Stimulated activated CD8-positive, alpha-beta memory T cell treated with anti-CD3 and anti-CD28 coated beads, Interleukin-7, amount 100 ng/mL, for 1 hour (primary cell): ENCODE measurements around the gene SEC14L1.

Experiments
- DNase-seq, 2 donors: peaks; one replicate each; pipeline ENCODE4 v3.0.0-alpha.2; 2020; ENCODE audit warnings: low read depth in 2 of 2

Gene SEC14L1

DNA sequence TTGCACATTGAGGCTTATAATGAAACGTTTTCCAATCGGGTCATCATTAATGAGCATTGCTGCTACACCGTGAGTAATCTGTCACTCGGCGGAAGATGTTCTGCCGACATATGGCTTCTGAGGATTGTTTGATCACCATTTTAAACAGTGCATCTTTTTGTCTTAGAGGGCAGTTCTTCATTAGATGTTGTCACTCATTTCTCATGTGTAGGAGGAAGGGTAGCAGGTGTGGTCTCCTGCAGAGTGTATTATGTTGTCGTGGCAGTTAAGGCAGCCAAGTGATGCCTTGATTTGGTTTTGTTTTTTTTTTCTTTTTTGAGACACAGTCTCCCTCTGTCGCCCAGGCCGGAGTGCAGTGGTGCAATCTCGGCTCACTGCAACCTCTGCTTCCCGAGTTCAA is 50.5 kb downstream of the SEC14L1 start:
- no peak for DNase-seq

- no peak for DNase-seq
Measured at GRCh38 chr17:77193653-77194052, 52.9 kb downstream of the SEC14L1 start.

DNA sequence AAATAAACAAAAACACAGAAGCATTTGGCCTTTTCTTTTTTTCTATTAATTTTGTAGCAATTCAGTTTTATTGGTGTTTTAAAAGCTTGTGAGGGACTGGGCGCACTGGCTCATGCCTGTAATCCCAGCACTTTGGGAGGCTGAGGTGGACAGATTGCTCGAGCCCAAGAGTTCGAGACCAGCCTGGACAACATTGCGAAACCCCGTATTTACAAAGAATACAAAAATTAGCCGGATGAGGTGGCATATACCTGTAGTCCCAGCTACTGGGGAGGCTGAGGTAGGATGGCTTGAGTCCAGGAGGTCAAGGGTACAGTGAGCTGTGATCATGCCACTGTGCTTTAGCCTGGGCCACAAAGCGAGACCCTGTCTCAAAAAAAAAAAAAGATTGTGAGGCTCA is 53.4 kb downstream of the SEC14L1 start:
- DNase-seq, result no peak

GRCh38 chr17:77196251-77196650 is 55.5 kb downstream of the SEC14L1 start:
- DNase-seq, result no peak

- DNase-seq, result no peak
Measured at GRCh38 chr17:77197115-77197514, 56.3 kb downstream of the SEC14L1 start.

- DNase-seq, result no peak
Measured at GRCh38 chr17:77200711-77201110, 59.9 kb downstream of the SEC14L1 start.

GRCh38 chr17:77203436-77203835 is 62.7 kb downstream of the SEC14L1 start:
- no peak for DNase-seq

GRCh38 chr17:77203846-77204245 is 63.1 kb downstream of the SEC14L1 start:
- no peak for DNase-seq

GRCh38 chr17:77204536-77204935 is 63.8 kb downstream of the SEC14L1 start:
- DNase-seq, result no peak

DNA sequence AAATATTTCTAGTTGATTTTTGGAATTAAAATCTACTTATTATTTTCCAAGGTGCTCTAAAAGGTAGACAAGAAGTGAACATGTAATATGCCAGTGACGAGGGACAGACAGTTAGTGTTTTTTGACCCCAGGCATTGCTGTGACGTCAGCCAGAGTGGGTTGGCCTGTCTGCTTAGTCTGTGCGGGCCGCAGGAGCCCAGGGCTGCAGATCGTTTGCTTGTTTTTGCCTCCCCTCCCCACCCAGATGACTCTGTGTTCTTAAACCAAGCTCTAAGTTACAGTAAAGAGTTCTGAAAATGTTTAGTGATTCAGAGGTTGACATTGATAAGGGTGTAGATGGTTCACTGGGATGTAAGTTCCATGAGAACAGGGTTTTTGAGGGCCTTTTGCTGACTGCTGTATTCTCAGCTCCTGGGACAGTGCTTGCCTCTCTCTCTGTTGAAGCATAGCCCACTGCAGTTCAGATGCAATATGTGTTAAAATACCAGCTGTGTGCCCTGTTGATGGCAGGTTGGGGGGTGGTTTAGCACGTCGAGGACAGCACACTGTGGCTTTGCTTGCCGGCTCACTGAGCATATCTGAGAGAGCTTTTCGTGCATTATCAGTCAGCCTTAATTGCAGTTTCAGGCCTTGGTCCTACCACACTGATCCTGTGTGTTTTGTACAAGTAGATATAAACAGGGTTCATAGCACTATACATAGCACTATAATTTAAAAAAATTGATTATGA is 64.8 kb downstream of the SEC14L1 start:
- DNase-seq, result no peak

DNA sequence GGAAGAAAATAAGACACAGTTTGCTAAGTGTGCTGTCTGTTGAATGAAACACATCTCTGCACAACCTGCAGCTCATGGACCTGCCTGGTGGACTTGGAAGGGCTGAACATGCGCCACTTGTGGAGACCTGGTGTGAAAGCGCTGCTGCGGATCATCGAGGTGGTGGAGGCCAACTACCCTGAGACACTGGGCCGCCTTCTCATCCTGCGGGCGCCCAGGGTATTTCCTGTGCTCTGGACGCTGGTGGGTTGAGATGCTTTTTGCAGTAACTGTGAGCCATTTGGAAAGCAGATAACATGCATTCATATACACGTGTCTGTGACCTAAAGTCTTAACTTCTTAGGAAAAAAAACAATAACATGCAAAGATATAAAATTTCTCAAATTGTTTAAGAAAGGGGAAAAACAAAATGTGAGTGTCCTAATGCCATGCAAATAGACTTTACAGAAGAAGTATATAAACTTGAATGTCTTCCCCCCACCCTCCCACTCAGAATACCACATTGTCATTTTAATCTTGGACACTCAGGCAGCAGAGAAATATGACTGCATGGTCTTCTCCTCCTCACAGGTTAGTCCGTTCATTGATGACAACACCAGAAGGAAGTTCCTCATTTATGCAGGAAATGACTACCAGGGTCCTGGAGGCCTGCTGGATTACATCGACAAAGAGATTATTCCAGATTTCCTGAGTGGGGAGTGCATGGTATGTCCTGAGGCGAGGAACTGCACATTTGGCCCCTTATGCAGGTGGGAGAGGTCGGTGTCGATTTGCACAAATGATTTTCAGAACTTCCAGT is 65.6 kb downstream of the SEC14L1 start:
- DNase-seq, result no peak

DNA sequence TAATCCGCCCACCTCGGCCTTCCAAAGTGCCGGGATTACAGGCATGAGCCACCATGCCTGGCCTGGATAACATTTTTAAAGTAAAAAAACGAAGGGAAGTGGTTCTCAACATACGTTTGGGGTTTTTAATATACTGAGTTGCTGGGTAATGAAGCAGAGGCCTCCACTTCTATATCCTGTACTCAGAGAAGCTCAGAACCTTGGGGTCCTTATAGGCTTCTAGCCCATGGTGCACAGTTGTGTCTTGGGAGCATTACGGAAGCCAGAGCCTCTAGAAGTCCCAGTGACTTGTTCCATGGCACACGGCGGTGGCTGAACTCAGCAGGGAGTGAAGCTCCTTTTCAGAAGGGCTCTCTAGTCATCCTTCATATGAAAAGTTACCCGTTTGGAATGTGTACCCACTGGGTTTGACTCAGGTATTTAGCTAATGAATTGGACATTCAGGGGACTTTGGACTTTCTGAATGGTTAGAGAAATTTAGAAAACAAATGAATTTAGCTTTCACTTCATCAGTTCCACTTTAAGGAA is 67.0 kb downstream of the SEC14L1 start:
- DNase-seq, result no peak

GRCh38 chr17:77208217-77208808 is 67.5 kb downstream of the SEC14L1 start:
- DNase-seq, result no peak

GRCh38 chr17:77208856-77209255 is 68.1 kb downstream of the SEC14L1 start:
- no peak for DNase-seq

- DNase-seq, result no peak
Measured at GRCh38 chr17:77209330-77209748, 68.6 kb downstream of the SEC14L1 start.

DNA sequence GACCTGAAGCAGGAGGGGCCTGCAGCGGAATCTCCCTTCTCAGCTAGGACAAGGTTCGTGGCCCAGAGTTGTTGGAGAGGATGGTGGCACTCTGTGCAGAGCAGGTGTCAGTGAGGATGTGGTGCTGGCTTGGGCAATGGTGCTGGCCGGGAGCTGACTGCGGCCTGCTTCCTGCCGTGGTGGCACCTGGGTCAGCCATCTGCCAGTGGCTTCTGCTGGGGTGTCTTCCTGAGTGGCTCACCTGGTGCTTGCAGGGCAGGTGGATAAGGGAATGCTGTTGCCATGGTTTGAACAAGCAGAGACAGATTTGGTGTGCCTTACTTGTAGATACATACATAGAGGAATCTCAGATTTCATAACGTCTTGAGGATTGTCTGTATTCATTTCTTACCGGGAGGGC is 69.6 kb downstream of the SEC14L1 start:
- no peak for DNase-seq

- no peak for DNase-seq
Measured at GRCh38 chr17:77210946-77211541, 70.3 kb downstream of the SEC14L1 start.

DNA sequence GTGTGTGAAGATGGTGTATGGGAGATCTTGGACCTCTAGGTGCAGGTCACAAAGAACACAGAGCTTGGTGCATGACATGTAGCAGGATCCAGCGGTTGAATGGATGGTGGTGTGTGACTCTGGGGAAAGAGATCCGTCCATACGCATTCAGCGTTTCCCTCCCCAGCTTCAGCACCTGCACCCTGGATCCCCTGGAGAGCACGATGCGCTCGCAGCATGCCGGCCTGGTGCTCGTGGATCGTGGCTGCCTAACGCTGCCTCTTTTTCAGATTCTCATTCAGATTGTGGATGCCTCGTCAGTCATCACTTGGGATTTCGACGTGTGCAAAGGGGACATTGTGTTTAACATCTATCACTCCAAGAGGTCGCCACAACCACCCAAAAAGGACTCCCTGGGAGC is 70.9 kb downstream of the SEC14L1 start:
- DNase-seq, result no peak

DNA sequence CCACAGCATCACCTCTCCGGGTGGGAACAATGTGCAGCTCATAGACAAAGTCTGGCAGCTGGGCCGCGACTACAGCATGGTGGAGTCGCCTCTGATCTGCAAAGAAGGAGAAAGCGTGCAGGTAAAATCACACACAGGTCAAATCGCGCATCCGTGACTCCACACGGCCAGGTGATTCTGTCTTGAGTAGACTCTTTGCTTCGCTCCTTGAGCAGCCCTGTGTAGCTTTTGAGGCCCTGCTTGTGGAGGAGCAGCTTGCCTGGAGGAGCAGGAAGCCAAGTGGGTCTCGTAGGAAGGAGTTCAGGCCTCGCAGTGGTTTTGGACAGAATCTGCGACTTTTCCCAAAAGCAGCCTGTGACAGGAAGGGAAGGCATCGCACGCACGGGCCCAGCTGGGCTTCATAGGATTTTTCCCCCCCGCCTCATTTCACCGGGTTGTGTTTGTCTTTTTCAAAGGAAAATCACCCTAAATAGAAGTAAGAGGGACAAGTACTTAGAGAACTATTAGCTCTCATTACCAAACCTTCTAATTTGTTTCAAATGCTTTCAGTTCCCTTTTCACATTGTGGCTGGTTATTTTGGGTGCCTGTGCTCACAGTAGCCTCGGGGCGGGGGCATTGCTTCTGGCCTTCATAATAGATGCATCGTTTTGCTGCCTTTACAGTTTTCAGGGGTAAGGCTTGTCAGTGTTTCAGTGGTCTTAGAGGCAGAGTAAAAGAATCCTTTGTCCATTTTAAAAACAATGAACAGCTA is 71.5 kb downstream of the SEC14L1 start:
- no peak for DNase-seq

- DNase-seq, result no peak
Measured at GRCh38 chr17:77212833-77213777, 72.3 kb downstream of the SEC14L1 start.
